ENCODE data around the gene PTPRN2.

DNA sequence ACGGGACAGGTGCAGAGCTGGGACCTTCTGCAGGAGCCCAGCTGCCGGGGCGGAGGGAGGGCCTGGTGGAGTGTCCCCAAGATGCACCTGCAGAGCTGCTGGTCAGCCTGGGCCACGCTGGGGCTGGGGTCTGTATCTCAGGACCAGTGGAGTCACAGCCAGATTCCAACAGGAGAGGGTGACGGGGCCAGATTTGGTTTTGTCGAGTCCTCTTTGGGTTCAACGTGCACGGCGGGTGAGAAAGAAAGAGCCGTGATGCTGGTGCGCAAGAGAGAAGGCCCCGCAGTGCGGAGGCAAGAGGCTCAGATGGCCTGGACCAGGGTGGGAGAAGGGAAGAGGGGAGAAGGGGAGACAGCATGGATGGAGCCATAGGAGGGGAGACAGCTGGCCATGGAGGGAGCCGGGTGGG lies 462.9 kb downstream of the PTPRN2 start:
- TF ChIP-seq, protein P1, sequence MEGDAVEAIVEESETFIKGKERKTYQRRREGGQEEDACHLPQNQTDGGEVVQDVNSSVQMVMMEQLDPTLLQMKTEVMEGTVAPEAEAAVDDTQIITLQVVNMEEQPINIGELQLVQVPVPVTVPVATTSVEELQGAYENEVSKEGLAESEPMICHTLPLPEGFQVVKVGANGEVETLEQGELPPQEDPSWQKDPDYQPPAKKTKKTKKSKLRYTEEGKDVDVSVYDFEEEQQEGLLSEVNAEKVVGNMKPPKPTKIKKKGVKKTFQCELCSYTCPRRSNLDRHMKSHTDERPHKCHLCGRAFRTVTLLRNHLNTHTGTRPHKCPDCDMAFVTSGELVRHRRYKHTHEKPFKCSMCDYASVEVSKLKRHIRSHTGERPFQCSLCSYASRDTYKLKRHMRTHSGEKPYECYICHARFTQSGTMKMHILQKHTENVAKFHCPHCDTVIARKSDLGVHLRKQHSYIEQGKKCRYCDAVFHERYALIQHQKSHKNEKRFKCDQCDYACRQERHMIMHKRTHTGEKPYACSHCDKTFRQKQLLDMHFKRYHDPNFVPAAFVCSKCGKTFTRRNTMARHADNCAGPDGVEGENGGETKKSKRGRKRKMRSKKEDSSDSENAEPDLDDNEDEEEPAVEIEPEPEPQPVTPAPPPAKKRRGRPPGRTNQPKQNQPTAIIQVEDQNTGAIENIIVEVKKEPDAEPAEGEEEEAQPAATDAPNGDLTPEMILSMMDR (IDR thresholded peaks at IDR 0.05), result no peak
- TF ChIP-seq ZFX (IDR thresholded peaks at IDR 0.05; ENCODE audit: borderline replicate concordance), result no peak
